ENCODE measurements around the gene ACP3.
"Not testable (repeated sequence)": the region's sequence is repeated elsewhere in the genome, so short reads cannot be mapped to it uniquely, and the experiment has no call there.

ACP3 gene

GRCh38 chr3:132317229-132317948 is at the start of gene ACP3:
Gene ACP3 (plus strand): TSS chr3:132317407. CDS start chr3:132317457, 50 bp downstream.
- DNase-seq = peak; percentile 44

DNA sequence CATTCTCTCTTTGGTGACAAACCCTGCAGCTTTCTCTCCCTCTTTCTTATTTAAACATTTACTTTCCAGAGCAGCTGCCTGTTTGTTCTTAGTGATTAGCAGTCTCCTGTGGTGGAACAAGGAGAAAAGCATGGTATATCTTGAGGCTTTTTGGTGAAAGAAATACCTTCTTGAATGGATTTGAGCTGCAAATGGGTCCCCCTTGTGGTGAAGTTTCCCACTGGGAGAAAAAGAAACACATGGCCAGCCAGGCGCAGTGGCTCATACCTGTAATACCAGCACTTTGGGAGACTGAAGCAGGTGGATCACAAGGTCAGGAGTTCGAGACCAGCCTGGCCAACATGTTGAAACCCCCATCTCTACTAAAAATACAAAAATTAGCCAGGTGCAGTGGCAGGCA is 48.3 kb upstream of the ACP3 start:
- peak; percentile 18 for DNase-seq

DNA sequence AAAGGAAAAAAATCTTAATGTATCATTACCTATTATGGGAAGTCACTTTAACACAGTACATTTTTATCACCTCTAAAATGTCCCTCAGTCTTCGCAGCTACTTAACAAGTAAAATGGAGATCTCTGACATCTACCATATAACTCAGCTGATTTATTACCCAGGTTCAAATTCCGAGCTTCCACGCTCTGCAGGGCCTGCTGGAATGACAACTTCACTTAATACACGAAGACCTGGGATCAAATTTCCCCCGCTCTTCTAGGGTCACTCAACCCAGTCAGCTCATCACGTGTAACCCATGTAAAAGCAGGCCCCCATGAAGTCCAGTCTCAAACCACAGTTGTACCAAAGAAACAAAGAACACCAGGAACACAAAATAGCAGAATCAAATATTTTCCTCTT is 44.2 kb upstream of the ACP3 start:
- no peak for DNase-seq

DNA sequence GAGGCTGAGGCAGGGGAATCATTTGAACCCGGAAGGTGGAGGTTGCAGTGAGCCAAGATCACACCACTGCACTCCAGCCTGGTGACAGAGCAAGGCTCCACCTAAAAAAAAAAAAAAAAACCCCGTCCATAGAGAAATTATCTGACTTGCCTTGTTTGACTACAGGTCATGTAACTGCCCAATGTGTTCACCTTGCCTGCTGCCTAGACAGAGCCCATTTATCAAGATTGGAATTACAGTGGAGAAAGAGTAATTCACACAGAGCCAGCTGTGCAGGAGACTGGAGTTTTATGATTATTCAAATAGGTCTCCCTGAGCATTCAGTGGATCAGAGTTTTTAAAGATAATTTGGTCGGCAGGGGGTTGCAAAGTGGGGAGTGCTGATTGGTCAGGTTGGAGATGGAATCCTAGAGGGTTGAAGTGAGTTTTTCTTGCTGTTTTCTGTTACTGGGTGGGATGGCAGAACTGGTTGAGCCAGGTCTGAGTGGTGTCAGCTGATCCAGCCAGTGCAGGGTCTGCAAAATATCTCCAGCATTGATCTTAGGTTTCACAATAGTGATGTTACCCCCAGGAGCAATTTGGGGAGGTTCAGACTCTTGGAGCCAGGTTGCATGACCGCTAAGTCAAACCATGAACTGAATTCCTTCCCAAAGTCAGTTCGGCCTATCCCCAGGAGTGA is 40.8 kb upstream of the ACP3 start:
- DNase-seq = no peak

GRCh38 chr3:132279030-132279429 is 38.2 kb upstream of the ACP3 start:
- no peak for DNase-seq

DNA sequence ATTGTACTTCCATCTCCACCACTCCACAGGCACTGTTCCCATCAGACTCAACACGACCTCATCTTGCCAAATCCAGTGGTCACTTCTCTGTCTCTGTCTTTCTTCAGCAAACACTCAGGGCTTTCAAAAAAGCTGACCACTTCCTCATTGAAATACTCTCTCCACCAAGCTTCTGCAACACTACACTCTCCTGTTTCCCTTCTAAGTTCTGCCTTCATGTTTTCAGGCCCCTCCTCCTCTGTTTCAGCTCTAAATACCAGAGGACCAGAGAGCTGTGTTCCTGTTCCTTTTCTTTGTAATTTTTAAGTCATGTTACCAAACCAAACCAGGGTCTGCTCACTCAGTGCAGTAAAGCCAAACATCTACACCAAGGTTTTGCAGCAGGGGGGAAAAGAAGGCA is 33.8 kb upstream of the ACP3 start:
- DNase-seq = peak; percentile 2

DNA sequence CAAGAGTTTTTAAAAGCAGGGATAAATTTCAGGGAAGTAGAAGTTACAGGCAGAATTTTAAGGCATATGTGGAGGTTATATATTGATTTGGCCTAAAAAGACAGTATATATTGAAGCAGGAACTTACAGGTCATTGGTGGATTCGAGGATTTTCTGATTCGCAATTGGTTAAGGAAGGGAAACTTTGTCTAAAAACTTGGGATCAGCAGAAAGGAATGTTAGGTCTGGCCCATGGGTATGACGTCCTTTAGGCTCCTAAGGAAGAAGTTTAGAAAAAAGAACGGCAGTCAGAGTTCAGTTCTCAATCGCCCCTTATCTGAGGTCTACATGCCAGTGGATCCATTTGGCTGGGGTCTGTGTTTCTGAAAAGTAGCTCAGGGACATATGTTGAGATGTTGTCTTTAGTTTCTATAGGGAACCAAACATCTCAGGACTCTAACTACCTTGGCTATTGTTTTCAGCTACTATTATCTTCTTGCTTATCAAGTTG is 33.2 kb upstream of the ACP3 start:
- no peak for DNase-seq

DNA sequence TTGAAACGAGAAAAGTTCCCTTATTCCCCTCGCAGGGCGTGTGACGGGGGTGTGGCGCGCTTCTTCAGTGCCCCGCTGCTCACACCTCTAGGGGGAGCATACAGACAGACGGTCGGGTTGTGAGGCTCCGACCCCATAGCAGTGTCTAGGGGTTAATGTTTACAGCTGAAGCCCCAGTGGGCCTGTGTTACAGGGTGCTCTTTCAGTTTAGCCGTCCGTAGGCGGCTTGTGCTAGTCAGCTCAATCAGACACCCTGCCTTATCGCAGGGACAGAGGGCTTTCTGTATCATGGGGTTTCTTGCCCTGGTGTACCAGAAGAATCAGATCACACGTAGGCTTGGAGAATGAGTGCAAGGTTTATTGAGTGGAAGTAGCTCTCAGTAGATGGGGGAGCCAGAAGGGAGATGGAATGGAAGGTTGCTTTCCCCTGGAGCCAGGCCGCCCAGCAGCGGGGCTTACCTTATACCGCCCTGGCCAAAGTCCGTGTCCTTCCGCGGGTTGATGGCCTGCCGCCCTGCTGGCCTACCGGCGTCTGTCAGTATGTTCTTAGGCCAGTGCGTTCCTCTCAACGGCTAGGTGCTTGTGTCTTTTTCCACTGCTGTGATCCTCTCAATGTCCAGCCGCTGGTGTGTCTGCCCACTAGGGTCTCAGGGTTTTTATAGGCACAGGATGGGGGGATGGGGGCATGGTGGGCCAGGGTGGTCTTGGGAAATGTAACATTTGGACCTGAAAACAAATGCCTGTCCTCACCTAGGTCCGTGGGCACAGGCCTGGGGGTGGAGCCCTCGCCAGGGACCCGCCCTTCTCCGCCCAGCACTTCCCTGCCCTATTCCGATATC is 32.2 kb upstream of the ACP3 start:
- no peak for DNase-seq

DNA sequence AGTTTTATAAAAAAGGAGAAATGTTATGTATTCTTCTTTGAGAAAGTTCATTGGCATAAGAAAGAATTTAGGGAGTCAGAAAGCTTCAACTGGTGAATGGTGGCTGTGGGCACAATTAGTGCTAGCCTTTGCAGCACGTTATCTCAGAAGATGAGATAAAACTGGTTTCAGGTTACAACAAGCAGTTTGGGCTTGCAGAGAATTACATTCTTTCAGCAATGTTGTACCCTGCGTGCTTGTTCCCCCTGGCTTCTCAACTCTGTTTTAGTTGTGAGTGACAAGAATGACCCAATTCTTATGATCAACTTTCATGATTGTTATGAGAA is 31.6 kb upstream of the ACP3 start:
- peak; percentile 66 for DNase-seq

- DNase-seq = no peak
These were observed 31.2 kb upstream of the ACP3 start for GRCh38 chr3:132286035-132286434.

GRCh38 chr3:132288357-132288756 is 28.9 kb upstream of the ACP3 start:
- DNase-seq = peak; percentile 73

DNA sequence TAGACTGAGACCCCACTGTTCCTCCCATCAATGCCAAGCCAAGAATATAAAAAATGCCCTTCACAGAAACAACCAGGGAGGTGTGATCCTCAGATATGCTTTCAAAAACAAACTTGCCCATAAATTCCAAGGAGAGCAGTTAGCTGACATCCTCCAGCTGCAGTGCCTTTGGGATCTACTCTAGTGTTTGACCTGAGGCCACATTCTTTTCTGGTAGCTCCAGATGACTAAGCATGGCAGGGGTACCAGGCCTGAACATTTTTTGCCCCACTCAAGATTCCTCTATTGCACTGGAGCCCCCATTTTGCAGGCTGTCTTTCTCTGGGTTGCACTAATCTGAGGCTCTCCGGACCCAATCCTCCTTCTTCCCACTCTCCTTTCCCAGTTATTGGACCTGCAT is 27.9 kb upstream of the ACP3 start:
- peak; percentile 31 for DNase-seq

DNA sequence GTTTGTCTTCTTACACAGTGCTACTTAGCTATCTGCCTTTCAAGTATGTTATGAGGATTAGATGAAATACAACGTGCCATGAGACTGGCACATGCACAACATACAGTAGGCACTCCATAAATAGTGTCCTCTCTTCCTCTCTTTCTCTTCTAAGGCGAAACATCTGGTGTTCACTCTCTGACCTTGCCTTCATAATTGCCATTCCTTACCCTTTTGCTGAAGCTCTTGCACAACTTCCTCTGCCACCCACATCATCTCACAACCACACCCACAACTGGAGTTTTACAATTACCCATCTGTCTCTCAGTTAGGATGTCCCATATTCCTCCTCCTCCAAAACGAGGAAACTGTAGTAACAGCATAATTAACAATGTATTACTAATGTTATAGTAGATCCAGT is 26.4 kb upstream of the ACP3 start:
- peak; percentile 21 for DNase-seq

DNA sequence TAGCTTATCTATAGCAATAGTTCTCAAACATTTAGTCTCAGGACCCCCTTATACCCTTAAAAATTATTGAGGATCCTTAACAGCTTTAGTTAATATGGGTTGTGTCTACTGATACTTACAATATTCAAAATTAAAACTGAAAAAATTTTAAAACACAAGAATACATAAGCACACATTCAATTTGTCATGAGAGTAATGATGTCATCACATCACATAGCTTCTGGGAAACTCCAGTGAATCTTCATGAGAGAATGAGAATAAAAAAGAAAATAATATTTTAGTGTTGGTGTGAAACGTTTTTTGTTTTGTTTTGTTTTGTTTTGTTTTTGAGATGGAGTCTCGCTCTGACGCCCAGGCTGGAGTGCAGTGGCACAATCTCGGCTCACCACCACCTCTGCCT is 25.2 kb upstream of the ACP3 start:
- DNase-seq = no peak

DNA sequence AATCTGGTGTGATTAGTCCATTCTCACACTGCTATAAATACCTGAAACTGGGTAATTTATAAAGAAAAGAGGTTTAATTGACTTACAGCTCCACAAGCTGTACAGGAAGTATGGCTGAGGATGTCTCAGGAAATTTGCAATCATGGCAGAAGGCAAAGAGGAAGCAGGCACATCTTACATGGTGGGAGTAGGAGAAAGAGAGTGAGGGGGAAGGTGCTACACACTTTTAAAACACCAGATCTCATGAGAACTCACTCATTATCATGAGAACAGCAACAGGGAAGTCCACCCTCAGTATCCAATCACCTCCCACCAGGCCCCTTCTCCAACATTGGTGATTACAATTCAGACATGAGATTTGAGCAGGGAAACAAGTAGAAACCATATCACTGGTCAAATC is 24.0 kb upstream of the ACP3 start:
- DNase-seq = no peak

GRCh38 chr3:132294906-132295305 is 22.3 kb upstream of the ACP3 start:
- no peak for DNase-seq

- DNase-seq = not testable (repeated sequence)
These were observed 13.6 kb upstream of the ACP3 start for GRCh38 chr3:132303336-132304201.

- not testable (repeated sequence) for DNase-seq
These were observed 12.9 kb upstream of the ACP3 start for GRCh38 chr3:132304351-132304750.

GRCh38 chr3:132310057-132310456 is 7.2 kb upstream of the ACP3 start:
- DNase-seq = not testable (repeated sequence)

DNA sequence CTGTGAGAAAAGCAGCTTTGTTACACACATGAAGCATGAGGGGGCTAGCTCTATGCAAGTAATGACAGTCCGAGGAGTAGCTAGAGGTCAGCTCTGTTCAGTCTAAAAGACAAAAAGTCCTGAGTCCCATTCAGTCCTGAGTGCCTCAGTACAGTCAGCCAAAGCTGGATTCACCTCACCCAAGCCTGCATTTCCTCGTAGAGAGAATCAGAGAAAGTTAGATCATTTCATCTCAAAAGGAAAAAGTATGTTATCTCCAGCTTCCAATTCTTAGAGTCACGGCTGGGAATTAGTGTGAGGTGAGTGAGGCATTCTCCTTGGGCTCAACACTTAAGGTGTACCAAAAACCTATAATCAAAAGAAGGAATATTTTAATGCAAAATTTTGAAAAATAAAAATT is 5.9 kb upstream of the ACP3 start:
- DNase-seq = no peak

GRCh38 chr3:132311841-132312240 is 5.4 kb upstream of the ACP3 start:
- no peak for DNase-seq

- no peak for DNase-seq
These were observed 1.4 kb upstream of the ACP3 start for GRCh38 chr3:132315851-132316250.

- no peak for DNase-seq
These were observed 1.2 kb downstream of the ACP3 start for GRCh38 chr3:132318451-132318850.
